B cell (primary cell): Measurements from ENCODE around the gene ABCC5. TPM values are rescaled to one million over a fixed set of nuclear protein-coding genes. Genes with fewer than 3 reads are reported as not detected.

Experiments
- ATAC-seq: fragments of 200-7000 bp; cut with Tn5 transposase; one replicate; pipeline ENCODE4 v1.10.0; 2021; ENCODE audit warnings: low read depth, mild to moderate bottlenecking, moderate number of reproducible peaks, moderate library complexity
- CTCF ChIA-PET: fragments of 350-600 bp; sonication (Branson Sonifier 250); formaldehyde crosslinking; loops from one replicate; lab custom pipeline; 2021; ENCODE audit warnings: antibody characterized with exemption, inconsistent platforms; lab: Charles Lee
- POLR2A ChIA-PET: fragments of 350-600 bp; sonication (Branson Sonifier 250); formaldehyde crosslinking; loops from one replicate; lab custom pipeline; 2021; ENCODE audit warnings: antibody characterized with exemption; lab: Charles Lee
- DNase-seq: peaks from one replicate; pipeline ENCODE4 v3.0.0; 2013
- H2AFZ ChIP-seq: 2 replicates; pipeline ENCODE4 v1.6.1; 2012; ENCODE audit warnings: mild to moderate bottlenecking, low read depth, low read length; ENCODE audit not compliant: insufficient read depth, poor library complexity, severe bottlenecking
- H3K27ac ChIP-seq, 2 donors: 1 replicate in 1 of 2; 2 replicates in 1 of 2; pipeline ENCODE4 v1.5.1; 2012 to 2013; ENCODE audit warnings: low read length in 2 of 2, mild to moderate bottlenecking in 2 of 2, moderate library complexity in 1 of 2
- H3K27me3 ChIP-seq, 4 experiments: fragments of 200-600 bp in 1 of 4; sonication (generic) in 1 of 4; replicated peaks in 1 of 4; 1 replicate in 2 of 4; 2 replicates in 2 of 4; pipeline versions ENCODE4 v1.6.1 to v1.7.0; 2013 to 2016; ENCODE audit warnings: low read length in 3 of 4, mild to moderate bottlenecking in 2 of 4, mixed read lengths in 1 of 4, moderate library complexity in 1 of 4; ENCODE audit not compliant: insufficient read depth in 4 of 4, control insufficient read depth in 3 of 4; ENCODE audit errors: control extremely low read depth in 1 of 4
- H3K36me3 ChIP-seq, 2 experiments: replicated peaks in 1 of 2; 1 replicate in 1 of 2; 2 replicates in 1 of 2; pipeline versions ENCODE4 v1.6.1 to v1.7.1; 2013; ENCODE audit warnings: low read length in 1 of 2; ENCODE audit not compliant: insufficient read depth in 2 of 2, control insufficient read depth in 1 of 2; ENCODE audit errors: control extremely low read depth in 1 of 2, extremely low read depth in 1 of 2
- H3K4me1 ChIP-seq, 2 donors: fragments of 200-600 bp in 1 of 2; sonication (generic) in 1 of 2; 1 replicate in 1 of 2; 2 replicates in 1 of 2; pipeline versions ENCODE4 v1.5.1 to v1.6.1; 2013 to 2017; ENCODE audit warnings: low read length in 2 of 2; ENCODE audit not compliant: control insufficient read depth in 2 of 2, insufficient read depth in 2 of 2
- H3K4me2 ChIP-seq: replicated peaks from 2 replicates; pipeline ENCODE3; 2012; ENCODE audit warnings: mild to moderate bottlenecking, low read depth, low read length; ENCODE audit not compliant: poor library complexity, severe bottlenecking
- H3K4me3 ChIP-seq, 5 experiments: fragments of 200-600 bp in 1 of 5; sonication (generic) in 1 of 5; 1 replicate in 3 of 5; 2 replicates in 2 of 5; pipeline versions ENCODE4 v1.5.1 to v1.7.0; 2011 to 2016; ENCODE audit warnings: low read length in 4 of 5, mild to moderate bottlenecking in 4 of 5, low read depth in 2 of 5, control low read depth in 1 of 5, moderate library complexity in 1 of 5; ENCODE audit not compliant: insufficient read depth in 1 of 5; ENCODE audit errors: control extremely low read depth in 1 of 5, extremely low read depth in 1 of 5
- H3K79me2 ChIP-seq: fragments of 200-600 bp; sonication (generic); one replicate; pipeline ENCODE4 v1.6.0; 2016; ENCODE audit warnings: low read length; ENCODE audit not compliant: control insufficient read depth, insufficient read depth
- H3K9ac ChIP-seq: fragments of 200-600 bp; sonication (generic); 2 replicates; pipeline ENCODE4 v1.6.1; 2017; ENCODE audit warnings: mild to moderate bottlenecking, low read length, moderate library complexity
- H3K9me3 ChIP-seq, 3 donors: one replicate each; pipeline versions ENCODE4 v1.6.1 to v1.7.1; 2013; ENCODE audit warnings: low read length in 2 of 3; ENCODE audit not compliant: control insufficient read depth in 2 of 3, insufficient read depth in 1 of 3; ENCODE audit errors: control extremely low read depth in 1 of 3
- H4K20me1 ChIP-seq: 2 replicates; pipeline ENCODE4 v1.6.0; 2012; ENCODE audit warnings: mild to moderate bottlenecking, low read length; ENCODE audit not compliant: insufficient read depth, control insufficient read depth, poor library complexity, severe bottlenecking
- H3K27ac Mint-ChIP-seq: one replicate; pipeline ENCODE4 v1.8.0; 2021; ENCODE audit warnings: mixed read lengths
- H3K27me3 Mint-ChIP-seq: one replicate; pipeline ENCODE4 v1.8.0; 2021; ENCODE audit warnings: mixed read lengths
- H3K4me1 Mint-ChIP-seq: one replicate; pipeline ENCODE4 v1.8.0; 2021; ENCODE audit warnings: mixed read lengths
- H3K4me3 Mint-ChIP-seq: one replicate; pipeline ENCODE4 v1.8.0; 2021; ENCODE audit warnings: mixed read lengths
- H3K9me3 Mint-ChIP-seq: one replicate; pipeline ENCODE4 v1.8.0; 2022; ENCODE audit warnings: mixed read lengths; ENCODE audit not compliant: insufficient read depth
- CTCF ChIP-seq: fragments of 200-600 bp; IDR thresholded peaks from one replicate; pipeline ENCODE4 v1.8.0; 2022; ENCODE audit warnings: antibody characterized with exemption, mild to moderate bottlenecking
- EZH2 ChIP-seq: IDR thresholded peaks from 2 replicates; pipeline ENCODE4 v1.6.1; 2012; ENCODE audit warnings: borderline replicate concordance, low read depth, mild to moderate bottlenecking, moderate library complexity, low read length; ENCODE audit not compliant: insufficient read depth, poor library complexity, severe bottlenecking
- WGBS: methylation state at CpG from one replicate; pipeline ENCODE4 v1.1.5; 2013; ENCODE audit warnings: missing lambda C conversion rate; ENCODE audit not compliant: insufficient coverage; 5-methylcytosine and 5-hydroxymethylcytosine counted together
- intact Hi-C: fragments of 100-400 bp; cut with micrococcal nuclease; formaldehyde crosslinking; loops from one replicate; pipeline ENCODE4 v1.10.0; 2022
- polyA plus RNA-seq: library from polyadenylated mRNA; depleted of rRNA; stranded (reverse); fragments of >200 nt; gene quantifications from 2 replicates; pipeline ENCODE4 v1.2.3, GENCODE V29; 2012
- total RNA-seq, 2 donors: library from RNA; stranded (reverse); fragments of 120-200 nt in 1 of 2; gene quantifications; 1 replicate in 1 of 2; 2 replicates in 1 of 2; pipeline versions ENCODE4 v1.2.3 to v1.2.4, GENCODE V29; 2013 to 2022

The ABCC5 gene
- total and polyA plus RNA-seq, 2 donors (not counting 1 experiment from before 2014, with no cell fraction given), result 13.4 to 29.5 TPM

DNA sequence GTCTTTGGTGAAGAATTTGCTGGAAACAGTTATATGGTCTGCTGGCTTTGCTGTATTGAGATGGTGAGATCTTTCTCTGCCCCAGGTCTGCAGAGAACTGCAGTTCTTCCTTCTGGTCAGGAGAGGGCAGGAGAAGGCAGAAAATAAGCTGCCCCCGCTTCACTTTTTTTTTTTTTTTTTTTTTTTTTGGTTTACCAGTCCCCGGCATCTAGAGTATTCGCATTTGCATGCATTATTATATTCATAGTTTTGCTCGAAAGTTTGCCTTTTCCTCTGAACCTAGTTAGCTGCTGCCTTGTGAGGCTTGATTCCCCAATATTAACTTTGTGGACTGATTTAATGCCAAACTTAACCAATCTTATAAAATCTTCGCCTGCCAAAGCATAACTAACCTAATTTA lies 122.4 kb downstream of the ABCC5 start:
- intact Hi-C loops, result loop anchor here (1.0 kb wide), 6 partner anchors 11 to 468 kb away; partner anchors contain the start of genes ABCC5, EIF2B5 and PARL
- no peak overlapping the region for H3K27ac ChIP-seq
- H3K4me3 ChIP-seq, result no peak overlapping the region
- Mint-ChIP-seq H3K27ac (no peak overlapping the region), H3K4me3 (no peak overlapping the region), H3K9me3 (peaks cover 4% of the 10 kb centered on the region), H3K4me1 (no peaks in the 10 kb centered on the region), H3K27me3 (peaks cover 37% of the 10 kb centered on the region)
- H3K27me3 ChIP-seq, result peaks cover 0 to 9% (median 0%) of the 10 kb centered on the region in 4 experiments
- H2AFZ ChIP-seq, result no peak overlapping the region
- H3K9ac ChIP-seq, result no peak overlapping the region
- peaks cover 0 to 2% of the 10 kb centered on the region in 2 donors for H3K4me1 ChIP-seq
- no peaks in the 10 kb centered on the region for H3K36me3 ChIP-seq
- no peaks in the 10 kb centered on the region for H4K20me1 ChIP-seq
- WGBS, result 100% methylated on average over 1 of the region's 5 CpGs
- no peak overlapping the region for H3K4me2 ChIP-seq
- ATAC-seq, result peak; percentile 96
- DNase-seq, result peak; percentile 73
- peak; percentile 86 for TF ChIP-seq CTCF
- no peak for TF ChIP-seq EZH2
- H3K79me2 ChIP-seq, result no peaks in the 10 kb centered on the region
- H3K9me3 ChIP-seq, result no peaks in the 10 kb centered on the region
- ChIA-PET CTCF (interaction anchor here (0.6 to 7.4 kb wide), 30 partner anchors 10 to 724 kb away, joined by 3 to 84 read pairs (median 4); partner anchors contain the start of genes ABCC5, EEF1AKMT4, EIF2B5 and PARL), POLR2A (interaction anchor here (0.6 to 0.8 kb wide), 4 partner anchors 102 to 816 kb away, joined by 3 to 11 read pairs (median 5); partner anchors contain the start of gene ABCC5)

DNA sequence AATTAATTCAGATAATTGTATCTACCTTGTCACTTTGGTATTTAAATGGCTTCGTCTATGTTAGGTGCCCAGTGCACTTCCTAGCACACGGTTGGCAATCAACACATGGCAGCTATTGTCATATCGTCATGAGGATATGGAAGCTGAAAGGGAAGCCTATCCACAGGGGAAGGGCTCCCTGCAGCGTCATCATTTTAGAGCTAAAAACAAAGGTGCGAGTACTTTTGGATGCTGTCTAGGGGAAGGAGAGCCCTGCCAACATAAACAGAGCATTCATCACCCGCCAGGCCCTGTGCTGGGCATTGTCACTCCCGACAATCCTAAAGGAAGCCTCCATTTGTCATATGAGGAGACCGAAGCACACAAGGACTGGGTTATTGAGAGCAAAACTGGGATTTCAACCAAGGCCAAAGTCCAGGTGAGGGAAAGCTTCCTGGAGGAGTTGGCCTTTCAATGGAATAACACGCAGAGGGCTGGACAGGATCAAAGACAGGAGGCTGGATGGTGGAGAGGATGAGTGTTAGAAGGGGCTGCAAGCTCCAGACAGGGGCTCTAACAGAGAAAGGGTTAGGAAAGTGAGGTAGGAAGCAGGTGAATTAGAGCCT lies 125.0 kb downstream of the ABCC5 start:
- no peaks in the 10 kb centered on the region for H3K36me3 ChIP-seq
- POLR2A ChIA-PET, result no interaction called here
- Mint-ChIP-seq H3K4me3 (no peak overlapping the region), H3K27me3 (peaks cover 27% of the 10 kb centered on the region), H3K9me3 (no peaks in the 10 kb centered on the region), H3K4me1 (no peaks in the 10 kb centered on the region), H3K27ac (no peak overlapping the region)
- no peak overlapping the region for H2AFZ ChIP-seq
- intact Hi-C loops, result no loop called here
- peaks cover 0 to 3% (median 0%) of the 10 kb centered on the region in 3 donors for H3K9me3 ChIP-seq
- TF ChIP-seq CTCF (no peak), EZH2 (no peak)
- 85% methylated on average over 9 of the region's 9 CpGs for WGBS
- H3K27ac ChIP-seq, result no peak overlapping the region
- no peak overlapping the region for H3K9ac ChIP-seq
- no peak overlapping the region for H3K4me2 ChIP-seq
- no peak overlapping the region for H3K4me3 ChIP-seq
- H4K20me1 ChIP-seq, result no peaks in the 10 kb centered on the region
- ATAC-seq (no peak), DNase-seq (no peak)
- no peaks in the 10 kb centered on the region for H3K79me2 ChIP-seq
- H3K27me3 ChIP-seq, result peaks cover 0 to 12% (median 0%) of the 10 kb centered on the region in 4 experiments
- peaks cover 0 to 2% of the 10 kb centered on the region in 2 donors for H3K4me1 ChIP-seq
- CTCF ChIA-PET, result interaction anchor here (0.6 to 7.4 kb wide), 4 partner anchors 7 to 358 kb away, joined by 3 to 84 read pairs (median 24); partner anchors contain the start of genes ABCC5 and PARL
